GM21526 (cell line): ENCODE results near the gene OBSCN.

Source experiments
- ATAC-seq: cut with Tn5 transposase; IDR thresholded peaks from one replicate; pipeline ENCODE4 v1.9.1; 2021; ENCODE audit warnings: moderate library complexity; ENCODE audit not compliant: unreplicated experiment, low FRiP score

Gene OBSCN

DNA sequence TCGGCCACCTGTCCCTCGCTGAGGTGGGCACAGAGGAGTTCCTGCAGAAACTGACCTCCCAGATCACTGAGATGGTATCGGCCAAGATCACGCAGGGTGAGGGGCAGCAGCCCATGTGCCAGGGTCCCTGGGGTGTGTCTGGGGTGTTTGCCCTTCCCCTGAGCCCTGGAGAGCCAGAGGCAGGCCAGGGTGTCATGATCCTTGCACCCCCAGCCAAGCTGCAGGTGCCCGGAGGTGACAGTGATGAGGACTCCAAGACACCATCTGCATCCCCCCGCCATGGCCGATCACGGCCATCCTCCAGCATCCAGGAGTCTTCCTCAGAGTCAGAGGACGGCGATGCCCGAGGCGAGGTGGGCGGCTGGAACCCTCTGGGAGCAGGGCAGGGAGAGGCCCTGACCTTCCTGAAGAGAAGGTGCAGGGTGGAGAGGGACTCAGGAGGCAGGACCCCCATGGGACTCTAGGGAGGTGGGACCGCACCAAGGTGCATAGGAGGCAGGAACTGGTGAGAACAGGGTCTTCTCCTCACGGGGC is 129.3 kb downstream of the OBSCN start:
- no peak for ATAC-seq

- ATAC-seq = no peak
Observed at GRCh38 chr1:228337711-228338520, 130.1 kb downstream of the OBSCN start.

DNA sequence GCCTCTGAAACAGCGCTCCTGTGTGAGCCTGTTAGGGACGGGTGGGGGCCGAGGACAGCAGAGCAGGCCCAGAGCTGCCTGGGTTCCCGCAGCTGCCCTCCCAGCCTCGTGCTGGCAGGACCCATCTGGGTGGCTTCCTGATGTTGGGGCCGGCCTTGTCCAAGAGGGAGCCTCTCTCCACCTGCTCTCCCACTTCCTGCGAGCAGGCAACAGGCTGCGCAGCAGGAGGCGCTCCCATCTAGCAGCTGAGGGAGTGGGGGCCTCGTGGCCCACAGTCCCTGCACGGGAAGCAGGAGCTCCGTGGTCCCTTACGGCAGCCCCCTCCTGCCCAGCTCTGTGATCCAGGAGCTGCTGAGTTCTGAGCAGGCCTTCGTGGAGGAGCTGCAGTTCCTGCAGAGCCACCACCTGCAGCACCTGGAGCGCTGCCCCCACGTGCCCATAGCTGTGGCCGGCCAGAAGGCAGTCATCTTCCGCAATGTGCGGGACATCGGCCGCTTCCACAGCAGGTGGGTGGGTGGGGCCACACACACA is 130.7 kb downstream of the OBSCN start:
- ATAC-seq = no peak

DNA sequence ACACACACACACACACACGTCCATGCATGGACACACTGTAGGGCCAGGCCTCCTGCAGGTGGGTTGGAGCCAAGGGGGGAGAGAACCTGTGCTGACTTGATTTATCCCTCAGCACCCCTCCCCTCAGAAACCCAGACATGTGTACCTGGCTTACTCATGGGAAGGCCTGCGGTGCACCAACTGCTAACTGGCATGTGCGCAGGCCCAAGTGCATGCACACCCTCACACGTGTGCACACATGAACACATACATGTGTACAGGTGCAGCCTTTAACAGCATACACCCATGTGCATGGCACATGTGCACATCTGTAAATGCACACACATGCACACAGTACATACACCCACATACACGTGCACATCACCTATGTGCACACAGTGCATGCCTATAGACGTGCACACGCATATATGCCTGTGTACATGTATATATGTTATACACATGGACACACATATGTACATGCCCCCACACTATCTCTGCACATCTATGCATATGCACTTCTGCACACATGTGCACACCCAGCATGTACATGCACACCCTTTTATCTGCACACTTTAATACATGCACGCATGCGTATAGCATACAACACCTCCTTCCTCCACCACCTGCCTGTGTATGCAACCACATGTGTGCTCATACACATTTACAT is 131.3 kb downstream of the OBSCN start:
- no peak for ATAC-seq

DNA sequence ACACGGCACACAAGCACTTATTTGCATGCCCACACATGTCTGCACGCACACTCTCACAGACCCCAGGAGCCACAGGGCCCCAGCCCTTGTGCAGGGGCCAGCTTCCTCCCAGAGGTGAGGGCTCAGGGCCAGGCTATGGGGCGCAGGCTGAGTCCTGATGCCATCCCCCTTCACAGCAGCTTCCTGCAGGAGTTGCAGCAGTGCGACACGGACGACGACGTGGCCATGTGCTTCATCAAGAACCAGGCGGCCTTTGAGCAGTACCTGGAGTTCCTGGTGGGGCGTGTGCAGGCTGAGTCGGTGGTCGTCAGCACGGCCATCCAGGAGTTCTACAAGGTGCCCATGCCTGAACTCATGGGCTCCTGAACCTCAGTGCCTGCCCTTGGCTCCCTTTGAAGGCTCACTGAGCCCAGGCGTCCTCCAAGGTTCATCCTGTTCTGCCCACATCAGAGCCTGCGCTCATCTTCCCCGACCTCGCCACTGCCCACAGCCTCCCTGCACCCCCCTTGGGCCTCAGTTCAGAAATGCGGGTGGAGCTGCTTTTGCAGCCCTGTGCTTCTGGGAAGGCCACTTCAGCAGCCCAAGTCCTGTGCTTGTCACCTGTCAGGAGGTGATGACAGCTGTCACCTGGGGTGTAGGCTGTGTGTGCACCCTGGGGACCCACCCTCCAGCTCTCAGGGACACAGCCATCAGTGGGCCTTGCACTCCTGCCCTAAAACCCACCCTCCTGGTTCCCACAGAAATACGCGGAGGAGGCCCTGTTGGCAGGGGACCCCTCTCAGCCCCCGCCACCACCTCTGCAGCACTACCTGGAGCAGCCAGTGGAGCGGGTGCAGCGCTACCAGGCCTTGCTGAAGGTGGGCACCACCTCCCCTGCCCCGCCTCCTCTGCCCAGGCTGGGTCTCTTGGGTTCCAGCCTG is 132.2 kb downstream of the OBSCN start:
- no peak for ATAC-seq

GRCh38 chr1:228340686-228341449 is 133.0 kb downstream of the OBSCN start:
- ATAC-seq = no peak

DNA sequence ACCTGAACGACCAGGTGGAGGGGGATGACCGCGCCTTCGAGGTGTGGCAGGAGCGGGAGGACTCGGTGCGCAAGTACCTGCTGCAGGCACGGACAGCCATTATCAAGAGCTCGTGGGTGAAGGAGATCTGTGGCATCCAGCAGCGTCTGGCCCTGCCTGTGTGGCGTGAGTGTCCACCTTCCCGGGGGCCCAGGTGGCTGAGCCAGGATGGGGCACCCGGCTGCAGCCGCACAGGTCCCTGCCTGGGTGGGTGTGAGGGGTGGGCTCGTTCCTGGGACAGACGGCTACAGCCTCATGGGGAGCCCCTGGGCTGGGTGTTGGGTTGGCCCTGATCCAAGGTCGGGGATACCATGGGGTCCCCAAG is 133.6 kb downstream of the OBSCN start:
- no peak for ATAC-seq

GRCh38 chr1:228341814-228342626 is 134.2 kb downstream of the OBSCN start:
- no peak for ATAC-seq

DNA sequence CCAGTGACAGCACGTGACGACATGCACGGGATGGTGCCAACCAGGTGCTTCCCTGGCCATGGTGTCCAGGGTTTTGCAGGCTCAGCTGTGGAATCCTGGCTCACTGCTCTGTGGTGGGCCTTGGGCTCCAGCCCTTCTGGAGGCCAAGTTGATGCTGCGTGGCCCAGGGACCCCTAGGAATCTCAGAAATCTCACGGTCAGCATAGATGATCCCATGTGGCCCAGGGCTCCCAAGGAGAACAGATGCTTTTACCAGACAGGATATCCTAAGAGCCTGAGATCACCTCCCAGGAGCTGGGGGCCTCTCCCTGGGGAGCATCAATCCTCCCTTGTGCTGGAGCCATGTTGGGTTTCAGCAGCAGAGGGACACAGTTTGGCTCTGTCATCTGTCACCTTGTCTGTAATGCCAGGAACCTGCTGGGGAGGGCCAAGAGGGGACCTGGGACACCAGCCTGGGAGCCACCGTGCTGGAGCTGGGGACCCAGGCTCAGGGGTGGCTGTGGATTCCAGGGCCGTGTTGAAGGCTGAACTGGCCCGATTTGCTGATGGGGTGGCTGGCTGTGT is 134.9 kb downstream of the OBSCN start:
- no peak for ATAC-seq

GRCh38 chr1:228343191-228343661 is 135.4 kb downstream of the OBSCN start:
- ATAC-seq = no peak

- ATAC-seq = no peak
Observed at GRCh38 chr1:228344631-228345072, 136.8 kb downstream of the OBSCN start.

DNA sequence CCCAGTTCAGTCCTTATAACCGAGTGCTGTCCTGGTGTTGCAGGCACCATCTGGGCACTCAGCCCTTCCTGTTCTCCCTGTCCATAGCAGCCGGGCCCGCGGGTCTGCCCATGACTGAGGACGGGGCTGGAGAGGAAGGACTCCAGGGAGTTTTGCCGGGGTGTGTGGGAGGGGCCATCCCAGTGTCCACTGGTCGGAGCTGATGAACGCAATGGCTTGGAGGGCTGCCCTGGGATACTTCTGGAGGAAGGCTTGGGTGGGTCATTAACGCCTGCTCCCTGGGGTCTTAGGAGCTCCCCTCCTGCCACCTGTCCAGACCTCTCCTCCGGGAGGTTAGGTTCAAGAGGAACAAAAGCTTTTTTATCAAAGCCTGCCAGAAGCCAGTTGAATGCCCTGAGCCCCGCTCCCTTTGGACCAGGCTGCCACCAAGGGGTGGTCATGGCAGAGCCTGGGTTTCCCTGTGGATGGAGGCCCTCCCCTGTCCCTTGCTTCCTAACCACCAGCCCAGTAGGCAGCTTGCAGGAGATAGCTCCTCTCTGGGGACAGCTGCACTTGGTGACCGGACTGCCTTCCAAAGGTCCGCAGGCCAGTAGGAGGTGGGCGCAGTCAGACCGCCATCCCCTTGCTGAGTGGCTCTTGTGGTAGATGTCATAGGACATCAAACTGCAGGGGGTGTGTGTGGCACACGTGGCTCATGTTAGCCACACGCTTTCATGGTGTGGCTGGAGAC is 137.5 kb downstream of the OBSCN start:
- no peak for ATAC-seq

DNA sequence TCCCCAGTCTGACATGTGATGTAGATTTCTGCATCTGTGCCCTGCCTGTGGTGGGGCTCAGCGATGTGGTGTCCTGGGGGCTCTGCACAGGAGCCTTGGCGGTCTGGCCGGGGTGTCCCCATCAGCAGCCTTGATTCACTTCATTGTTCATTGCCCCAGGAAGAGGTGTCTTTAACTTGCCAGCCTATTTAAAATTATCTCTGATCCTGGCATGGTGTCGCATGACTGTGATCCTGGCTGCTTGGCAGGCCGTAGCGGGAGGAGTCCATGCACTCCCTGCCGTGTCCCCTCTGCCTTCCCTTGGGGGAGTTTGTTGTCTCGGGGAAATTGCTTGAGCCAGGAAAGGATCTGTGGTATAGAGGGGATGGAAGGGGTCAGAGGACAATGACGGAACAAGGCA is 138.9 kb downstream of the OBSCN start:
- no peak for ATAC-seq

DNA sequence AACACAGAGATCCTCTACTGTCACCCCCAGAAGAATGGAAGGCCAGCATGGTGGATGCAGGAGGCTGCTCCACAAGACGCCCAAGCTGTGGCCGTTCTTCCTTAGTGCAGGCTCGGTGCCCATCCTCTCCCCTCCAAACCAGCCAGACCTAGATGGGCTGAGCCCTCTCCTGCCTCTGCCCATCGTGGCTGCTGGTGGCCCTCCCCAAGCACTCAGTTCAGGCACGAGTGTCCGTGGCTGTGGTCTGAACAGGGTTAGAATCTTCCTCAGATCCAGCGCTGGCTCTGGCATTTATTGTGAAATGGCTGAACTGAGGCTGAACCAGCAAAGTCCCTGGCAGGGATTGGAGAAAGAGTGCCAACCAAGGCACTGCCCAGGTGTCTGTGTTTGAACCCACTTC is 139.3 kb downstream of the OBSCN start:
- ATAC-seq = no peak

DNA sequence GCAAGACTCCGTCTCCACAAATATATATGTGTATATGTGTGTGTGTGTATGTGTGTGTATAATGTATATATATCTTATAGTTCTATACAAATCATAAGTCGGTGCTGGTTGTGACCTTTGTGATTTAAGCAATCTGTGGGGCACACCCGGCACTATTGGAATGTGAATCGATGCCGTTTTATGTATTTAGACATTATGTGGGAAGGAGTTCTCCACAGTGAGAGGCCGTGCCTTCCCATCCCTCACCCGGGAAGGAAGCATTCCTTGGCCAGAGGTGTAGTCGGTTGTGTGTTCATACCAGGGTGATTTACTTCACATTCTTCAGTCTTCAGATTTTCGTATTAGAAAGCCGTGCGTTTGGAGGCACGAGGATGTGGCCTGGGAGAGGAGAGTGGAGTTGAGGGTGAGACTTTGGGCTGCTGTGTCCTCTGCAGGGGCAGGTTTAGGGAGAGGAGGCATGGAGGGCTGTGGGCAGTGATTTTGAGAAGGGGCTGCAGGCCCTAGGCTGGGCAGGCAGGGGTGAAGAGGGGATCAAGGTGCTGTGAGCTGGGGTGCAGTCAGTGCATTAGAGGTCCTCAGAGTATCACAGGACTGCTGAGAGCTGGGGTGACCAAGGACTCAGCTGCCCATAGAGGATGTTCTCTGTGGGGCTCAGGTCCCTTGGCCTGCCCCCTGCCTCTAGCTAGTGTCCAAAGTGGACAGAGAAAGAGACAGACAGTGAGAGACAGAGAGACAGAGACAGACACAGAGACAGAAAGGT is 141.0 kb downstream of the OBSCN start:
- ATAC-seq = no peak

DNA sequence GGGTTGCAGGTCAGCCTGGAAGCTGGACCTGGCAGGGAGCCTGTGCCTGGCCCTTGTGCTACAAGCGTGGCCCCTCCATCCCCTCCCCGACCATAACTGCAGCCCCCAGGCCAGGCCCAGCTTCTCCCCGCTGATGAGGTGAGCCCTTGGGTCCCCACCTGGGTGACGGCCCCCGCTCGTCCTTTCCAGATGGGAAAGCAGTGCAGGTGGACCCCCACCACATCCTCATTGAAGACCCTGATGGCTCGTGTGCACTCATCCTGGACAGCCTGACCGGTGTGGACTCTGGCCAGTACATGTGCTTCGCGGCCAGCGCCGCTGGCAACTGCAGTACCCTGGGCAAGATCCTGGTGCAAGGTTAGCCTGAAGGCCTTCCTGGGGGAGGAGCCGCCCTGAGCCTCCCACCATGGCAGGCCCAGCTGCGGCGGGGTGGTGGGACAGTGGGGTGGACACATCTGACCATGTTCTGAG is 141.9 kb downstream of the OBSCN start:
- ATAC-seq = no peak

- ATAC-seq = no peak
Observed at GRCh38 chr1:228350179-228350742, 142.4 kb downstream of the OBSCN start.
